GM19351 (cell line): Measurements from ENCODE around the gene DDRGK1.
"Not testable (repeated sequence)": the region's sequence is repeated elsewhere in the genome, so short reads cannot be mapped to it uniquely, and the experiment has no call there.

Source experiments
- ATAC-seq: cut with Tn5 transposase; IDR thresholded peaks from one replicate; pipeline ENCODE4 v1.9.1; 2021; ENCODE audit warnings: mild to moderate bottlenecking, moderate library complexity; ENCODE audit not compliant: unreplicated experiment

Gene DDRGK1

DNA sequence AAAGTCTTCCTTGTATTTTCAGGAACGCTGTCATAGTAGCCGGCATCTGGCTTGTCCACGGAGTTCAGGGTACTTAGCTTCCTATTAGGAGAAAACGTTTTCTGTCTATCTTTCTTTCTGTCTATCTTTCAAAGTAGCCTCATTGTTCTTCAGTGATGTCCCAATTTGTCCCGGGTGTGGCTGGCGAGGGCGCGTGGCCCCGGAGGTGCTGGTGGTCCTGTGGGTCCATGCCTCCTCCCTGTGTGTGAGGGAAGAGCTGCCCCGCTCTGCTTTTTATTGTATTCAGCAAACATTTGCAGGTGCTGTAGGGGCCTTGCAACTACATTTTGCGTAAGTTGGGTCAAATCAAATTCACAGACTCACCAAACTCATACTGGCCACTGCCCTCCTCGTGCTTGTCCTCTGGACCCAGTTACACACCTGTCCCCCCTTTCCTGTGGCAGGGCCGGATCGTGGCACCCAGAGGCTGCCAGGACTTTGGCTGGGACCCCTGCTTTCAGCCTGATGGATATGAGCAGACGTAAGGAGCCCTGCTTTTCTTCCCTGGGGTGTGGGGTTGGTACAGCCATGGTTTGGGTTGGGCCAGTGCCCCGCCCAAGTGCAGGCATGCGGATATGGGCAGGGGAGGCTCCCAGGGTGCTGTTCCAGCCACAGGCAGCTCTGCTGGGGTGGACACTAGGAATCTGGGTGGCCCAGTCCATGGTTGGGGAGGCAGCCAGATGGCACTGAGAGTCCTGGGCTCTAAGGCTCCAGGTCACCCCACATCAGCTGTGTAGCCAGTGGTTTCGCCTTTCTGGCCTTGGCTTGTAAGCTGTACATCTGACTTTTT is 17.1 kb upstream of the DDRGK1 start:
- ATAC-seq, result no peak

DNA sequence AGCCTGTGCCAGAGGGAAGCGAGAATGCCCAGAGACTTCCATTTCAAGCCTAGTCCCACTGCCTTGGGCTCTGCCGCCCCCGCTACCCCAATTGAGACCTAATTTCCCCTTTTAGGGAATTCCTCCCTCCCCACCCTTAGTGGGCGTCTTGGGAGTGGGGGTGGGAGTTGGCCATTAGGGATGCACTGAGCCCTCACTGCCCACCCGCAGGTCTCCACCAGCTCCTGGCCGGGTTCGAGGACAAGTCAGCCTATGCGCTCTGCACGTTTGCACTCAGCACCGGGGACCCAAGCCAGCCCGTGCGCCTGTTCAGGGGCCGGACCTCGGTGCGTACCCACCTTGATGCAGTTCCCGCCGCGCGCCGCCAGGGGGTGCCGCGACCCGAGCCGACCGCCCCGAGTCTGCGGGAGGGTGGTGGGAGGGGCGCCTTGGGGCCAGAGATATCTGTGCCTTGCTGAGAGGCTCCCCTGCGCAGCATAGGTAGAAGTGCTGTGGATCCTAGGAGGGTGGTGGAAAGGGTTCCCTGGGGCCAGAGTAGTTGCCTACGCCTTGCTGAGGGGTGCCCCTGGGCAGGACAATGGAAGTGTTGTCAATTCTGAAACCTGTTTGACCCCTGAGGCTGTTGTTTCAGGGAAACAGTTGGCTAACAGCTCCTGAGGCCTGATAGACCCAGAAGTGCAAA is 14.0 kb upstream of the DDRGK1 start:
- ATAC-seq, result no peak

DNA sequence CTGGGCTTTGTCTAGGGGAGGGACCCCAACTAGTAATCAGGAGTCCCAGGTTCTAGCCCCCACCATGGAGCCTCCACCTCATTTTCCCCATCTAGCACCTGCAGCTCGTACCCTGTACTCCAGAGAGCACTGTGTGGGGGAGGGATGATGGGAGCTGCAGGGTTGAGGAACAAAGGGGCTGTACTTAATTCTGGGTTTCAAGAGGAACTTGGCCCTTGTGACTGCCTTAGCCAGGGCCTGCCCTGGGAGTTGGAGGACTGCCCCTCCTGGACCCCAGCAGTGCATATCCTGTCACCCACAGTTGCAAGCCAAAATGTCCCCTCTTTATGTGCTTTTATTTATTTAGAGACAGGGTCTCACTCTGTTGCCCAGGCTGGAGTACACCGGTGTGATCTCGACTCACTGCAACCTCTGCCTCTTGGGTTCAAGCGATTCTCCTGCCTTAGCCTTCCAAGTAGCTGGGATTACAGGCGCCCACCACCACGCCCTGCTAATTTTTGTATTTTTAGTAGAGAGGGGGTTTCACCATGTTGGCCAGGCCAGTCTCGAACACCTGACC is 11.0 kb upstream of the DDRGK1 start:
- ATAC-seq, result not testable (repeated sequence)

DNA sequence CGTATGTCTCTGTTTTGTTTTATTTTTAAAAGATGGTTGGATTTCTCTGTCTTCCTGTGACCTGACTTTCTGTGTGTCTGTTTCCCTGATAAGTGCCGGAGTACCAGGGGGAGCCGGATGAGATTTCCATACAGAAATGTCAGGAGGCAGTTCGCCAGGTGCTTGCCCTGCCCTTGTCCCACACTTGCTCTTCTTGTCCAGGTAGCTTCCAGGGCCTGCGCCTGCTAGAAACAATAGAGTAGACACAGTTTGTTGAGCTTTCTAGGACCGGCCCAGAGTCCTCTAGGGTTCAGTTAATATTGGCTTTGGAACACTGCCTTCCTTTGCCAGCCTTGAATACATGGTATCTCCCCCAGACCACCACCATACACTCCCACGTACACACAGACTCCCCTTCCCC is 8.7 kb upstream of the DDRGK1 start:
- ATAC-seq, result no peak

DNA sequence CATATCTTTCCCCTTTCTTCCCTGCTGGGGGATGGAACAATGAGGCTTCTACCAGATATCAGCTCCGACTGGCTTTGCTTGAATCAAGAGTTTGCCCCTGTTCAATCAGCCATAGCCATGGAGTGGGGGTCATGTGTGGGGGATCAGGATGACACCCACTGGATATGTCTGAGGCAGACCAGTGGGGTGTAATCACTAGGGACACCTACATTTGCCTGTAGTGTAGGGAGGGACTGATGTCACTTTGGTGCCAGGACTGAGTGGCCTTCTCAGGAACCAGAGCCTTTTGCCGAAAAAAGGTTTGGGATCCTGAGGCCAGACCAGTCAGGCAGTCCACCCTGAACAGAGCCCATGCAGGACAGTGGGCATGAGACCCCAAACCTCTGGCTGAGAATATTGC is 5.9 kb upstream of the DDRGK1 start:
- ATAC-seq, result no peak

DNA sequence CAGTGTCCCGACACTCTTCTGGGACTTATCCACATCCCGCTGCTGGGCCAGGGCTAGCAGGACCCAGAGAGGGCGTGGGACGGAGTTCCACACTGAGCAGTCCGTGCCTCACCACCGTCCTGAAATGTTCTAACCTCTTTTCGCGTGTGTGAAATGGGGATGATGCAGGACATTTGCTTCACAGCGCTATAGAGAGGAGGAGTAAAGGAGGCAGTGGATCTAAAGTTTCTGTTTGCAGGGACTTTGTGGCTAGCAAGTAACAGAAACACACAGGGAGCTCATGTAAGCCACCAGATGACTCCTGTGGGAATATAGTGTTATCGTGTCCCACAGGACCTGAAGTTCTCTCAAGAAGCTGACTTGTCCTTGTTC is 5.5 kb upstream of the DDRGK1 start:
- no peak for ATAC-seq

DNA sequence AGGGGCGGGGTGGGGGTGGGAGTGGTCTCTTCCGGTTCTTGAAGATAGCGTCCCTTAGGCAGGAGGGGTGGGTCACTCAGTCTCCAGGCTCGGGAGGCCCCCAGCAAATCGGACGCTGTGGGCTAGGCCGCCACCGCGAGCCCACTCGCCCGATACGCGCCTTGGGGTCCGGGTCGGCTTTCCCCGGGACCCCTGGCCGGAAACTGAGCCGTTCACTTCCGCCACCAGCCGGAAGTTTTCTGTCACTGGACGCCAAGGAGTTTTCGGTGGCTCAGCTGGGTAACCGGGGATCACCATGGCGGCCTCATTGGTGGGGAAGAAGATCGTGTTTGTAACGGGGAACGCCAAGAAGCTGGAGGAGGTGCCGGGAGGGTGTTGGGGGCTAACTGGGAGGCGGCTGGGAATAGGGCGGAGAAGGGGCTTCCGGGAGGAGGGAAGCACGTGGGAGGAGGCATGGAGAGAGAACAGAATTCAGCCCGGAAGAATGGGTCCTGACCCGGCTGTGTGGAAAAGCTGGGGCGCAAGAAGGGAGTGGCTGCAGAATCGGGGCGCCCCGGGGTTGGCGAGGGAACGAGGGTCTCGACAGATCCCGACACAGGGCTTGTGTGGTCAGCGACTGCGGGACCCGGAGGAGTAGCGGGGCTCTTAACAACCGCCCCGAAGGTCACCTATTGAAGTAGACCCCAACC is 4.9 kb upstream of the DDRGK1 start, which contains the start of gene ITPA:
Gene ITPA (plus strand): TSS at position 242 of the 689 bp plus-strand sequence. CDS start 54 bp downstream, at position 296.
- peak; percentile 52 for ATAC-seq

DNA sequence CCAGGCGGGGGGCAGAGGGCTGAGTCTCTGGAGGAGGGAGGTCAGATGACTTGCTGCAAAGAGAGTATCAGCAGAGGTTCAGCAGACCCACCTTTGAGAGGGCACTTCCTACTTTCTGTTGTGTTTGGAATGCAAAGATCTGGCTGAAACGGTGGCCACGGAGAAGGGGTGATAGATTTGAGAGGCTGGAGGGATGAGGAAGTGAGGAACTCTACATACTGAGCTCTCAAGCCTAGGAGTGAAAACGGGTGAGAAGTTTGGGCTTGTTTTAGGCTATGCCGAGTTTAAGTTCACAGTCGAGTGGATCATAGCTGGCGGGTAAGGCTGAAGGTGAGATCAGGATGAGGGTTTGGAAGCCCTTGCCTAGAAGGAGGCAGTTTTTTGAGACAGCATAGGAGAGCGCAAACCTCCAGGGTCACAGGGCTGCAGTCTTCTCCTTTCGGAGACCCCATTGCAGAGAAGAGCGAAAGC is 4.3 kb upstream of the DDRGK1 start:
- peak; percentile 2 for ATAC-seq

DNA sequence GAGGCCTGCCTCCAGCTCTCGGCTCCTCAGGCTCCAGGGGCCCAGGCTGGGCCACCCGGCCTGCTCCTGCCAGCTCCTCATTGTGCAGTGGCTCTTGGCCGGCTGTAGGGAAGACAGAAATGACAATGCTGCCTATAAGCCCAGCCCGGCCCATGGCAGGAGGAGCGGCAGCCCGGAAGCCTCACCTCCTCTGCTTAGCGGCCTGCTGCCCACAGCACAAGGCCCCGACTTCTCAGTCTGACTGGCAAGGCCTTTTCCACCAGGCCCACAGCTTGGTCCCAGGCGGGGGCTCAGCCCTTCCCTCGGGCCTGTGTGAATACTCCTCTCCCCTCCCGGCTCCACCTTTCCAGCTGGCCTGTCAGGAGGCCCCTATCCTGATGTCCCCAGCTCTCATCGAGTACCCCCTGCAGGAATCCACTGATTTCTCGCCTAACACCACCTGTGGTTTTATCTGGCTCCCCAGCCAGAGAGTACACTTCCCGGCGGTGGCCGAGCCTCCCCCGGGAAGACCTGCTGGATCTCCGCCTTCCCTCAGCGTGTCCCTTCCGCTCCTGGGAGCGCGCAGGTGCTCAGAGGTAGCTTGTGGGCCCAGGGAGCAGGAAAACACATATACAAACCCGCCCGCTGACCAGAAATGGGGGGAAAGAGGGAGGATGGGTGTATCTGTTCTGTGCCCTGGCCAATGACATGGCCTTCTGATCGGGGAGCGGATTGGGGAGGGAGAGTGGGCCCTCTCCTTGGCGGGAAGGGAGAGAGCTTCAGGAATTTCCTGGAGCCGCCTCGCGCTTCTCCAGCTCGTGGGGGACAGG is 963 bp downstream of the DDRGK1 start:
- ATAC-seq, result peak; percentile 24

DNA sequence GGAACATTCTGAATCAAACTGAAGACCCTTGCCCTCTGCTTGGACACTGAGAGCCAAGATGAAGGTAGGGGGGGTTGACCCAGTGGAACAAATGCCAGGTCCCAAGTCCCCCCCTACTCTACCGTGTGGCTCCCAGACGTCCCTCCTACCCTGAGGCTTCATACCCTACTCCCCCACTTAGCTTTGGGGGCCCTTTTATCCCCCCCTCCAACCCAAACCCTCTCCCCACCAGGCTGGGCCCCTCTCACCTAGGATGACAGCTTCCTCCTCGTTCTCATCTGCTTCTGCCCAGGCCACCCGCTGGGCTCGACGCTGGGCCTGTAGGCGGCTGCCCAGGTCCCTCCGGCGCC is 1.5 kb downstream of the DDRGK1 start:
- no peak for ATAC-seq

DNA sequence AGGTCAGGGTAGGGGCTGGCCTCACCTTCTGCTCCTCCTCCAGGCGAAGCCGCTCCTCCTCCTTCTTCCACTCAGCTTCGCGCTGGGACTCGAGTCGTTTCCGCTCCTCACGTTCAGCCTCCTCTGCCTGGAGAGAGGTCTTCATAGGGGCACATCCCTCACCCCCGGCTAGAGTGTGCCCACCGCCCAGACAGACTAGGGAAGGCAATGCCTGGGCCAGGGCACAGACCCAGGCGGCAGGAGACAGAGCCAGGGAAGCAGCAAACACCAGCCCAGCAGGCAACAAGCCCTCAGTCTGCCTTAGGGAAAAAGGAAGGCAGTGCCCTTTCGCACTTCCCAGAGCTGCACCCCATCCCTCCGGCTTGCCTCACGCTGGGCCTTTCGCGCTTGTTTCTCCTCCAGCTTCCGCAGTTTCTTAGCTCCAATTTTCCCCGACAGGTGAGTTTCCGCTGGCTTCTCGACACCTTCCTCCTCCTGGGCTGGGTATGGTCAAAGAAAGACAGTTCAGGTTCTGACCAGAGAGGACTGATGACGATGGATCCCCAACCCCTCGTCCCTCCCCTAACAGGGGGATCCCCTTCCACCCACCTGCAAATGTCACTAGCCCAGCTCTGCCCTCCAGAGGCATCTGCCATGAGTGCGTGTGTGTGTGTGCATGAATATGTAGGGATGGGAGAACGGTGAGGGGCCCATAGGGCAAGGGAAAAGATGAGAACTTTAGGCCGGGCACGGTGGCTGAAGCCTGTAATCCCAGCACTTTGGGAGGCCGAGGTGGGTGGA is 4.3 kb downstream of the DDRGK1 start:
- no peak for ATAC-seq

DNA sequence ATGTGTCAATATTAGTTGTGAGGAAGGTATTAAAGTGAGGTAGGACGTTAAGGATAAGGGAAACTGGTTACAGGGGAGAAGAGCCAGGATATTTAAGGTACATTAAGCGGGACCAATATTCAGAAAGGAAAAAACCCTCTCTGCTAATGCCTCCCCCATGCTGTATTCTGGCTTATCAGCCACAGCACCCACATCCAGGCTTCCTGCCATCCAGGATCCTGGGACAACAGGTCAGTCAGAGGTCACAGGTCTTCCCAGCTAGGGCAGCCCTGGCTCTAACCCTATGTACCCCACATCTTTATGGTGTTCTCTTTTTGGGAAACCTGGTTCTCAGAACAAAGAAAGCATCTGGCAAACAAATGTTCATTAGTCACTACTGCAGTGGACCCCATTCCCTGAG is 5.3 kb downstream of the DDRGK1 start:
- no peak for ATAC-seq

DNA sequence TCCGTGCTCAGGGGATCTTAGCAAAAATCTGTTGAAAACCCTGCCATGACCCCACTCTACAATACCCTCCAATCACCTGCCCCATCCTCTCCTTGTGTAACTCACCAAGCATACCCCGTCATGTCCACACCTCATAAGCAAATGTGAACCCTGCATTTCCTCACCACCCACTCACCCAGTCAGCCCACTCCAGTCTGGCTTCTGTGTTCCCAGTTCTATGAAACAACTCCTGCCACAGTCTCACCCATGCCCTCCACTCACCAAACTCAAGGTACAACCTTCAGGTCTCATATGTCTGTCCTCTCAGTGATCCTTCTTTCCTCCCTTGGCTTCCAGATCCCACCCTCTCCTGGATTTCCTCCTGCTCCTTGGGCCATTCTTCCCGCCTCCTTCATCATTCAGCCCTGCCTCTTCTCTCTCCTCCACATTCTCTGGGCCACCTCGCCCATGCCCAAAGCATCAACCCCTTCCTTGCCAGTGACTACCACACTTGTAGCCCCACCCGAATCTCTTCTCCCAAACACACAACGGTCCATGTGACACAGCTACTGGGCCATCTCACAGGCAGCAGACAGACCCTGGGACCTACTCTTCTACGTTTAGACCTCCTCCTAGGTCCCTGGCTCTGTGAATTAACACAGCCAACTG is 8.8 kb downstream of the DDRGK1 start:
- ATAC-seq, result no peak

DNA sequence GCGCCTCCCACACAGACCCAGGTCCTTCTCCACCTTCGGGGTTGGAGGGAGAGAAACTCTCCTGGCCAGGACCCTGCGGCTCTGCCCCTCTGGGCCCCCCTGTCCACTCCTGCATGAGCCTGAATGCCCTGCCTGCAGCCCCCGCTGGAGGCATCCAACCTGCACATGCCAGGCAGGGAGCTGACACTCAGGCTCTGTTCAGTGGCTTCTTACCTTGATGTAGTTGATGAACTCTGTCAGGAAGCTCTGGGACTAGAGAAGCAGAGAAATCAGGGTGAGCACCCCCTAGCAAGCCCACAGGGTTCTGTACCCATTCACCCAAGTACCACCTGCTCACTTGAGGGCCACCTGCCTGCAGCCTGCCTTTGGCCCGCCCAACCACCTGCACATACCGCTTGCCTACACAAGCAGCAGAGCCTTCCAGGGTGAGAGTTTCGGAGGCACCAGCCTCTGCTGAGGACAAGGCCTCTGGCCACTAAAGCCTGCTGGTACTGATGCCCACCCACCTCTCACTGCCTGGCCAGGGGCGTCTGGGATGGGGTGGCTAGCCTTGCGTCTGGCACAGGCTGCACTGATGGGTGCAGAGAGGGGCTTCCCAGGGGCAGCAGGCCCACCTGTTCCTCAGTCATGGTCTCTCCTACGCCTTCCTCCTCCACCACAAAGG is 9.7 kb downstream of the DDRGK1 start:
- no peak for ATAC-seq

DNA sequence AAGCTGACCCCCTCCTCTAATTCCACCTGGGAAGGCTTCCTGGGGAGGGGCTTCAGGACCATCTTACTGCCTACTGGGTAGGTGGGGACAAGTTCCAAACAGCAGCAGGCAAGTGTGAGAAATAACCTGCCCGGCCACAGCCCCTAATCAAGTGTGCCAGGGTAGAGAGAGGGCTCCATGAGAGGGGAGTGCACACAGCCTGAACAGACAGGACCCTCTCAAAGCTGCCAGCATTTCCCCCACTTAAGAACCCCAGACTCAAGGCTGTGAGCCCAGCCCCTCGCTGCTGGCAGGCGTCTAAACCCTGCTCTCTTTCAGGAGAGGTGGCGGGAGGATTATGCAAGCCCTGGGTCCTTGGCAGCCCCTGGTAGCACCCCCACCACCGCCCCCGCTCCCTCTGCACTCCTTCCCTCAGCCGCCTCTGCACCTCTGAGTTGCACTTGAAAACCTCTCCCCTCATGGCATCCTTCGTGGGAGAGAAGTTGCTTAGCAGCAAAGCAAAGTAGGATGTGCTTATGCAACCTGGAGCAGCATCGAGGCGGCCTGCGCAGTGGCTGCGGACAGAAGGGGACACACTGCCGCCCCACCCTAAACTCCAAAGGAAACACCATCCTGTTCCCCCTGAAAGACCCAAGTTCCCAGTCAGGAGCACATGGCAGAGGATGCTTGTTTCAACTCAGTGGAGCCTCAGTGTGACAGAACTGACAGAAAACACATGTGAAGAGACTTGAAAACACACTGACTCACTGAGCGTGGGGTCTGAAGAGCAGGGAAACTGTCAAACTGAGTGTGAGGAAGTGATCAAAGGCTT is 10.5 kb downstream of the DDRGK1 start:
- no peak for ATAC-seq

DNA sequence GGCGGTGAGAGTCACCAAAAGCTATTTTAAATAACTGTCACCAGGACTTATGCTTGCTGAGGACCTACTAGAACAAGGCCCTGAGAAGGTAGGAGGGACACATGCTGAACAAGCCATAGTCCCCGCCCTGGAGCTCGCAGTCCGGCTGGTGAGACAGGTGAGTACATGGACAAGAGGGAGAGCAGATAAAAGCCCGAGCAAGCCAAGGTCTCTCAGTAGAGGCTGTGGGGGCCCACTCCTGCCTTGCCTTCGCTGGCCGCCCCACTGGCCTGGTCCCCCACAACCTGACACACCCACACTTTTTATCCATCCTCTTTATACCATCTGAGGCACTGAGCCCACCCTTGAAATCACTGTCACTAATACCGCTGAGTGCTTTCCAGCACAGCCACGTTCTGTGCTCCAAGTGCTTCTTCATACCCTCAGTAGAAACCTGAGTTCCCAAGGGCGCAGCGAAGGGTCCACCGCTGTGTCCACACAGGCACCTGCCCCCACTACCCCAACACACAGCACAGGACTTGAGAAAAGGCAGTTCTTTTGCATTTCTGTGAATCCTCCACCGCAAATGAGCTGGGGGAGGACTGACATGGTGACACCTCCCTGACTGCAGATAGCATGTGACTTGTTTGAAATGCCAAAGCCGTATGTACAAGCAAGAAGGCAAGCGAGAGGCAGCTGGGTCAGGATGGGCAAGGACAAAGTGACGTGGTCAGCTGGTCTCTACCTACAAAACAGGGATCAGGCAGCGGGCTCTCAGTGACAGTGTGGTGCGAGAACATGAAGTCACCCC is 12.1 kb downstream of the DDRGK1 start:
- no peak for ATAC-seq

DNA sequence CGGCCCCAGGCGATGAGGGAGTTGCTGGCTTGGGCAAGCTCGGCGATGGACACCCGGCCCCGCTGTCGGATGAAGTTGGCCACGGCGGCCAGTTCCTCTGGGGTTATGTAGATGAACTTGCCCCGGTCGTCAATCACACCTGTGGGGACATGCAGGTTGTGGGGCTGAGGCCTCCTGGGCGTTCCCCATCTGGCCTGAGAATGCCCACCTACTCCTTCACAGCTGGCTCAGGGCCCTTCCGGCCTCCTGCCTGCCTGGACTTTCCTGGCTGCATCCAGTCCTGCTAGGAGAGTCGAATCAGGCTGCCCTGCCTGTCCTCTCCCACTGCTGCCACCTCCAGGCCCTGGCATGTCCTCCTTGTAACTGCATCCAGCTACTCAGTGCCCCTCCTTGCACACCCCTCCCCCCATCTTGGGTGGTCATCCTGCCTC is 13.8 kb downstream of the DDRGK1 start:
- no peak for ATAC-seq
